Left ventricle myocardium inferior (tissue), 1 donor: ENCODE data around the gene MMP15. TPM values are rescaled to one million over a fixed set of nuclear protein-coding genes. Genes with fewer than 3 reads are reported as not detected.
A peak's percentile ranks its signal among the peaks of the same experiment; 100 is the strongest.

Experiments used
- DNase-seq: peaks from one replicate; pipeline ENCODE4 v3.0.0-alpha.2; 2020
- H3K27ac ChIP-seq: fragments of 200-600 bp; replicated peaks from 2 replicates; pipeline ENCODE4 v1.8.0; 2021
- H3K27me3 ChIP-seq: fragments of 200-600 bp; 2 replicates; pipeline ENCODE4 v1.8.0; 2021; ENCODE audit warnings: low read depth
- H3K36me3 ChIP-seq: fragments of 200-600 bp; 2 replicates; pipeline ENCODE4 v1.8.0; 2021
- H3K4me1 ChIP-seq: fragments of 200-600 bp; 2 replicates; pipeline ENCODE4 v1.8.0; 2021
- H3K4me3 ChIP-seq: fragments of 200-600 bp; 2 replicates; pipeline ENCODE4 v1.8.0; 2021; ENCODE audit warnings: mild to moderate bottlenecking, moderate library complexity
- H3K9me3 ChIP-seq: fragments of 200-600 bp; replicated peaks from 2 replicates; pipeline ENCODE4 v1.8.0; 2021
- intact Hi-C: fragments of 100-400 bp; cut with micrococcal nuclease; formaldehyde crosslinking; loops from one replicate; pipeline ENCODE4 v1.11.0; 2022
- total RNA-seq: library from RNA; stranded (reverse); fragmentation: NEBNext Ultra II Directional; extraction: Animal tissue kit (Norgen Biotek cat#: 25700); gene quantifications from one replicate; pipeline ENCODE4 v1.2.1, GENCODE V29; 2021
- TF ChIP-seq, protein P1 (sequence below): fragments of 200-600 bp; IDR thresholded peaks from 2 replicates; pipeline ENCODE4 v1.8.0; 2021; ENCODE audit warnings: antibody characterized with exemption, mild to moderate bottlenecking, borderline replicate concordance
- donor health status: DM: no; HTN: yes; CAD: no; lungs with severe emphysema.

Gene MMP15
- total RNA-seq, 1 donor from 2014 or later: 64.1 TPM

DNA sequence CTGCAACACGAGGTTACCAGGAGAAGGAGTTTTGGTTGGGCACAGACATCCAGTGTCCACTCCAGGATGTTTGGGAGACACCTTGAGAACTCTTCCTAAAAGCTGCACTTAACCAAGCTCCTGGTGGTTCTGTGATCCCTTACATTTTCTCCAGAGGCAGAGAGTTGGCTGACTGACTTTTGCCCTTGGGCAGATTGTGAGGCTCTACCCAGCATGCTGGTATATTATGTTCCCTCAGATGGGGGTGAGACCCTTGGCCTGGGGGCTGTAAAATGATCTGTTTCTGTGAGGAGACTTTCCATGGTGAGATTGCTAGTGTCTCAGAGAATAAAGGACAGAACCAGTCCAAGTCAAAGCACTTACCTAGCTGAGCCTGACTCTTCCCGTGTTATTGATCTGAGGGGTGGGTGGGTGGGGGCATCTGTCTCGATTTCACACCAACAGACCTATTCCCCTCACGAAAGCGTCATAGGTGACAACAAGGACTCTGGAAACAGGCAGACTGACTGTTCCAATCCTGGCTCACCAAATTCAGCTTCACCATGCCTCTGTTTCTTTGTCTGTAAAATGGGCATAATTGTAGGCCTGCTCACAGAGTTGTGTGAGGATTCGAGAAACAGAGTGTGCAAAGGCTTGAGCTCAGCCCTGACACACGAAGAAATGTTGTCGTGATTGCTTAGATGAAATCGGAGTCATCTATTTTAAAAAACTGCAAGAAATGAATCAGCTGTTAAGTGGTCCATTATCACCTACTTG is 12.2 kb upstream of the MMP15 start:
- no peaks in the 10 kb centered on the region for H3K9me3 ChIP-seq
- DNase-seq: peak; percentile 1
- intact Hi-C loops: no loop called here
- H3K4me3 ChIP-seq: no peak overlapping the region
- H3K4me1 ChIP-seq: peaks cover 12% of the 10 kb centered on the region
- peaks cover 47% of the 10 kb centered on the region for H3K36me3 ChIP-seq
- TF ChIP-seq, protein P1, sequence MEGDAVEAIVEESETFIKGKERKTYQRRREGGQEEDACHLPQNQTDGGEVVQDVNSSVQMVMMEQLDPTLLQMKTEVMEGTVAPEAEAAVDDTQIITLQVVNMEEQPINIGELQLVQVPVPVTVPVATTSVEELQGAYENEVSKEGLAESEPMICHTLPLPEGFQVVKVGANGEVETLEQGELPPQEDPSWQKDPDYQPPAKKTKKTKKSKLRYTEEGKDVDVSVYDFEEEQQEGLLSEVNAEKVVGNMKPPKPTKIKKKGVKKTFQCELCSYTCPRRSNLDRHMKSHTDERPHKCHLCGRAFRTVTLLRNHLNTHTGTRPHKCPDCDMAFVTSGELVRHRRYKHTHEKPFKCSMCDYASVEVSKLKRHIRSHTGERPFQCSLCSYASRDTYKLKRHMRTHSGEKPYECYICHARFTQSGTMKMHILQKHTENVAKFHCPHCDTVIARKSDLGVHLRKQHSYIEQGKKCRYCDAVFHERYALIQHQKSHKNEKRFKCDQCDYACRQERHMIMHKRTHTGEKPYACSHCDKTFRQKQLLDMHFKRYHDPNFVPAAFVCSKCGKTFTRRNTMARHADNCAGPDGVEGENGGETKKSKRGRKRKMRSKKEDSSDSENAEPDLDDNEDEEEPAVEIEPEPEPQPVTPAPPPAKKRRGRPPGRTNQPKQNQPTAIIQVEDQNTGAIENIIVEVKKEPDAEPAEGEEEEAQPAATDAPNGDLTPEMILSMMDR: no peak
- no peak overlapping the region for H3K27ac ChIP-seq
- no peaks in the 10 kb centered on the region for H3K27me3 ChIP-seq

DNA sequence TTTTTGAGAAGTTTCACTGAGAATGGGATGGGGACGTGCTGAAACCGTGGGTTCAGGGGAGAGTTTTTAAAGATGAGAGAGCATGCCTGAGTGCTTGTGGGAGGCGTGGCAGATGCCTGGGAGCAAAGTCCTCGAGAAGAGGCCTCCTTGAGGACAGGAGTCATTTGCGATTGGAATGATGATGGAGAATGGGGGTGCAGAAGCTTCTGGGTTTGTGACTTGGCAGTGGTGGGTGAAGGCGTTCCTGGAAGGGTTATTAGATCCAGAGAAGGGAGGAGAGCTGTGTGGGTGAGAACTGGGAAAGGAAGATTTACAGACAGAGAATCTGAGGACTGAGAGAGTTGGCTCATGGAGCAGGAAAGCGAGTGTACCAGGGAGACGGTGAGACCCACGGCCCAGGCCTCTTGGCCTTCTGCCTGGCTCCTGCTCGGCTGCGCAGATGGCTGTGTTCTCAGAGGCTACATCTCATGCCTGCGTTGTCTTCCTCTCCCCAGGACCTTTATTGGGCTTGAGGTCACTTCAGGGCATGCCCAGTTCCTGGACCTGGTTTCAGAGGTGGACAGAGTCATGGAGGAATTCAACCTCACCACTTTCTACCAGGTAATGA is 8.6 kb upstream of the MMP15 start:
- Histone ChIP-seq H3K36me3 (peaks cover 40% of the 10 kb centered on the region), H3K4me3 (no peak overlapping the region), H3K9me3 (no peaks in the 10 kb centered on the region), H3K4me1 (peaks cover 15% of the 10 kb centered on the region), H3K27me3 (no peaks in the 10 kb centered on the region), H3K27ac (no peak overlapping the region)
- intact Hi-C loops: no loop called here
- DNase-seq: peak; percentile 12
- TF ChIP-seq, protein P1: no peak

DNA sequence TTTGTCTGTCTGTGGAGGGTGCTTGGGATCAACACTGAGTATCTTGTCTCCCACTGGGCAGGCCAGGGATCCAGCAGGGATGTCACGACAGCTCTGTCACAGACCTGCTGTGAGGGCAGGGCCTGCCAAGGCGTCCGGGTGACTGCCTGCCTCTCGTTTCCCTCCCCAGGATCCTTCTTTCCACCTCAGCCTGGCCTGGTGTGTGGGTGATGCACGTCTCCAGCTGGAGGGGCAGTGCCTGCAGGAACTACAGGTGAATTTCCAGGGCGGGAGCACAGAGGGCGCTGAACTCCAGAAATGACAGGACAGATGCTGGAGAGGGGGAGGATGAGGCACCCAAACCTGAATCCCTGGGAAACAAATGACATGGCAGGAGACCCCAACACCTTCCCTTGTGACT is 6.8 kb upstream of the MMP15 start:
- Histone ChIP-seq H3K9me3 (no peaks in the 10 kb centered on the region), H3K27ac (no peak overlapping the region), H3K4me3 (no peak overlapping the region), H3K4me1 (peaks cover 34% of the 10 kb centered on the region), H3K36me3 (peaks cover 22% of the 10 kb centered on the region), H3K27me3 (no peaks in the 10 kb centered on the region)
- peak; percentile 9 for DNase-seq
- intact Hi-C loops: no loop called here
- TF ChIP-seq, protein P1: no peak

DNA sequence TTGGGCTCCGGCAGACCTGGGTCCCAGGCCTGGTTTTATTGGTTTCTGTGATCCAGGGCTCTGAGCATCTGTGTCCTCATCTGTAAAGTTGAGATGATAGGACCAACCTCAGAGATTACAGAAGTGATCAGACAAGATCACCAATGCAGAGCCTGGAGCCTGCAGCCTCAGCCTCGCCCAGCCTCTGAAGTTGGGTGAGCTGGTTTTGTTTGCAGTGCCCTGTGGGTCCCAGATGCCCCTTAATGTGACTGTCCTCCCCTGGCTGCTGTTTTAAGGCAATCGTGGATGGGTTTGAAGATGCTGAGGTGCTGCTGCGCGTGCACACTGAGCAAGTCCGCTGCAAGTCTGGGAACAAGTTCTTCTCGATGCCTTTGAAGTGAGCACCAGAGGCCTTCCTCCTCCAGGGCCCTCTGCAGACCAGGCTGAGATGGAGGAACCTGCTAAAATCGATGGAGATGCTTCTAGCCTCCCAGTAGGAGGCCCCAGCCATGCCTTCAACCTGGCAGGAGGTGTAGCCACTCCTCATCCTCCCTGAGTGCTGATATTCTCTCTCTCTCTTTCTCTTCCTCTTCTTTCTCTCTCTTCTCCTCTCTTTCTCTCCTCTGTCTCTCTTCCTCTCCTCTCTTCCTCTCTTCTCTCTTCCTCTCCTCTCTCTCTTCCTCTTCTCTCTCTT is 5.6 kb upstream of the MMP15 start:
- H3K36me3 ChIP-seq: peaks cover 16% of the 10 kb centered on the region
- intact Hi-C loops: loop anchor here (2.0 kb wide), 1 partner anchor 103 kb away; no protein-coding TSS in a partner anchor
- DNase-seq: peak; percentile 4
- H3K4me1 ChIP-seq: peaks cover 46% of the 10 kb centered on the region
- H3K4me3 ChIP-seq: no peak overlapping the region
- H3K27me3 ChIP-seq: no peaks in the 10 kb centered on the region
- TF ChIP-seq, protein P1: no peak
- H3K27ac ChIP-seq: no peak overlapping the region
- no peaks in the 10 kb centered on the region for H3K9me3 ChIP-seq

DNA sequence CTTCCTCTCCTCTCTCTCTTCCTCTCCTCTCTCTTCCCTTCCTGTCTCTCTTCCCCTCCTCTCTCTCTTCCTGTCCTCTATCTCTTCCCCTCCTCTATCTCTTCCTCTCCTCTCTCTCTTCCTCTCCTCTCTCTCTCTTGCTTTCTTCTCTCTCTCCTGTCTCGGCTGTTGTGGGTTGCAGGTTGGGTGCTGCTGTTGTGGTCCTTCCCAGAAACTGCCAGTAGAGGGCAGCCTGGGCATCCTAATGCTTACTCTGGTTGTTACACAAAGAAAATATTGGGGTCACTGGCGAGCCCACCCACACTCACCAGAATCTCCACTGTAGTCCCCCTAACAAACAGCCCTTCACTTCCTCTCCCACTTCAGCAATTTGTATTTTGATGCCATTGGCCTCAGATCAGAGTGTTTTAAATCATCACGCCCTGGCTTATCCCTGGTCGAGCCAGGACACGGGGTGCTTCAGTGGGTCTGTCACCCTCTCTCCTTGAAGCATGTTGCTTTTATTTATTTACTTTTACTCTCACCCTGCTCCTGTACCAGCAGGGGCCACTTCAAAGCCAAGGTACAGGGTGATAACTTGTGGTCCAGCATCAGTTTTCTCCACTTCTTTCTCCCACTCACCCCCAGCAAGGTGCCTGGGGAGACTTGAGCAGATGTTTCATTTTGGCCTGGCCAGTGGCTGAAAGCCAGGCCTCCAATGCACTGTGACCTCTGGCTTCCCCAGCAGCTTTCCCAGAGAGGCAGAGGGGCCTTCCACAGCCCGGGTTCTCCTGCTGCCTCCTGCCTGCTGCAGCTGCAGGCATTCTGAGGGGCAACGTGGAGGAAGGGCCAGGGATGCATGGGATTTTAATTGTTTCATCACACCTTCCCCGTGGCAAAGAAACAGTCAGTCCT is 4.7 kb upstream of the MMP15 start:
- Histone ChIP-seq H3K27ac (no peak overlapping the region), H3K4me1 (peaks cover 55% of the 10 kb centered on the region), H3K27me3 (no peaks in the 10 kb centered on the region), H3K36me3 (peaks cover 16% of the 10 kb centered on the region), H3K4me3 (no peak overlapping the region), H3K9me3 (no peaks in the 10 kb centered on the region)
- intact Hi-C loops: loop anchor here (2.0 kb wide), 1 partner anchor 102 kb away; no protein-coding TSS in a partner anchor
- DNase-seq: peak; percentile 59
- TF ChIP-seq, protein P1: peak; percentile 85
